ENCODE data around the gene TREML2.

The TREML2 gene

GRCh38 chr6:41174610-41175009 lies 26.3 kb downstream of the TREML2 start:
- DNase-seq (ENCODE audit: low spot score), result no peak
- ATAC-seq (ENCODE audit: low read depth), result no peak
- H3K27ac ChIP-seq (ENCODE audit: poor library complexity, severe bottlenecking), result no peak overlapping the region
- H3K4me3 ChIP-seq (ENCODE audit: severe bottlenecking), result no peak overlapping the region
- no peaks in the 10 kb centered on the region for H3K9me3 ChIP-seq (ENCODE audit: severe bottlenecking)
- no peak for TF ChIP-seq CTCF (IDR thresholded peaks at IDR 0.05; ENCODE audit: poor library complexity, severe bottlenecking)
- no peaks in the 10 kb centered on the region for H3K27me3 ChIP-seq (ENCODE audit: insufficient read depth, poor library complexity, severe bottlenecking)
- H3K4me1 ChIP-seq (ENCODE audit: insufficient read depth, poor library complexity, severe bottlenecking), result no peaks in the 10 kb centered on the region
- H3K36me3 ChIP-seq (ENCODE audit: low read depth), result no peaks in the 10 kb centered on the region

GRCh38 chr6:41171908-41172307 lies 29.0 kb downstream of the TREML2 start:
- Histone ChIP-seq H3K4me3 (ENCODE audit: severe bottlenecking) (no peak overlapping the region), H3K27ac (ENCODE audit: poor library complexity, severe bottlenecking) (no peak overlapping the region), H3K4me1 (ENCODE audit: insufficient read depth, poor library complexity, severe bottlenecking) (no peaks in the 10 kb centered on the region), H3K27me3 (ENCODE audit: insufficient read depth, poor library complexity, severe bottlenecking) (no peaks in the 10 kb centered on the region), H3K36me3 (ENCODE audit: low read depth) (no peaks in the 10 kb centered on the region), H3K9me3 (ENCODE audit: severe bottlenecking) (no peaks in the 10 kb centered on the region)
- TF ChIP-seq CTCF (IDR thresholded peaks at IDR 0.05; ENCODE audit: poor library complexity, severe bottlenecking), result no peak
- ATAC-seq (ENCODE audit: low read depth) (no peak), DNase-seq (ENCODE audit: low spot score) (no peak)

- H3K4me3 ChIP-seq (ENCODE audit: severe bottlenecking), result no peak overlapping the region
- no peaks in the 10 kb centered on the region for H3K27me3 ChIP-seq (ENCODE audit: insufficient read depth, poor library complexity, severe bottlenecking)
- H3K4me1 ChIP-seq (ENCODE audit: insufficient read depth, poor library complexity, severe bottlenecking), result no peaks in the 10 kb centered on the region
- H3K27ac ChIP-seq (ENCODE audit: poor library complexity, severe bottlenecking), result no peak overlapping the region
- ATAC-seq (ENCODE audit: low read depth), result no peak
- no peaks in the 10 kb centered on the region for H3K9me3 ChIP-seq (ENCODE audit: severe bottlenecking)
- no peak for TF ChIP-seq CTCF (IDR thresholded peaks at IDR 0.05; ENCODE audit: poor library complexity, severe bottlenecking)
- no peaks in the 10 kb centered on the region for H3K36me3 ChIP-seq (ENCODE audit: low read depth)
- DNase-seq (ENCODE audit: low spot score), result no peak
Measured at GRCh38 chr6:41170547-41171160, 30.3 kb downstream of the TREML2 start.

- no peak overlapping the region for H3K4me3 ChIP-seq (ENCODE audit: severe bottlenecking)
- H3K36me3 ChIP-seq (ENCODE audit: low read depth), result no peaks in the 10 kb centered on the region
- ATAC-seq (ENCODE audit: low read depth) (peak; percentile 52; the same call in 1 of the 3 replicates), DNase-seq (ENCODE audit: low spot score) (no peak)
- no peaks in the 10 kb centered on the region for H3K4me1 ChIP-seq (ENCODE audit: insufficient read depth, poor library complexity, severe bottlenecking)
- H3K27ac ChIP-seq (ENCODE audit: poor library complexity, severe bottlenecking), result no peak overlapping the region
- H3K9me3 ChIP-seq (ENCODE audit: severe bottlenecking), result no peaks in the 10 kb centered on the region
- H3K27me3 ChIP-seq (ENCODE audit: insufficient read depth, poor library complexity, severe bottlenecking), result no peaks in the 10 kb centered on the region
- no peak for TF ChIP-seq CTCF (IDR thresholded peaks at IDR 0.05; ENCODE audit: poor library complexity, severe bottlenecking)
Measured at GRCh38 chr6:41167173-41167963, 33.6 kb downstream of the TREML2 start.
